Measurements from ENCODE around the gene FUNDC2.

The FUNDC2 gene

GRCh38 chrX:155071694-155072280 is 45.1 kb downstream of the FUNDC2 start:
- Mint-ChIP-seq H3K4me3 (peak overlapping the region; percentile 83), H3K9me3 (no peaks in the 10 kb centered on the region), H3K4me1 (peaks cover 41% of the 10 kb centered on the region), H3K27ac (peak overlapping the region; percentile 86), H3K36me3 (peaks cover 55% of the 10 kb centered on the region)
- ATAC-seq (no peak), DNase-seq (ENCODE audit: low spot score in 2 of 2) (no peak)

- no peak overlapping the region for H3K4me3 Mint-ChIP-seq
- no peak overlapping the region for H3K27ac Mint-ChIP-seq
- ATAC-seq (peak; percentile 51), DNase-seq (ENCODE audit: low spot score in 2 of 2) (peak in 1 of 2 donors; percentile 14)
- peaks cover 5% of the 10 kb centered on the region for H3K4me1 Mint-ChIP-seq
- no peaks in the 10 kb centered on the region for H3K9me3 Mint-ChIP-seq
- H3K36me3 Mint-ChIP-seq = peaks cover 53% of the 10 kb centered on the region
Measured at GRCh38 chrX:155086202-155086840, 59.7 kb downstream of the FUNDC2 start.

GRCh38 chrX:155086961-155087735 is 60.5 kb downstream of the FUNDC2 start:
- Mint-ChIP-seq H3K27ac (no peak overlapping the region), H3K9me3 (no peaks in the 10 kb centered on the region), H3K4me1 (peaks cover 5% of the 10 kb centered on the region), H3K36me3 (peaks cover 57% of the 10 kb centered on the region), H3K4me3 (no peak overlapping the region)
- ATAC-seq (no peak), DNase-seq (ENCODE audit: low spot score in 2 of 2) (no peak)

- Mint-ChIP-seq H3K4me1 (peaks cover under 1% of the 10 kb centered on the region), H3K4me3 (no peak overlapping the region), H3K9me3 (no peaks in the 10 kb centered on the region), H3K27ac (no peak overlapping the region), H3K36me3 (peaks cover 73% of the 10 kb centered on the region)
- no peak for ATAC-seq
- DNase-seq (ENCODE audit: low spot score in 2 of 2) = no peak
Measured at GRCh38 chrX:155094468-155095061, 67.9 kb downstream of the FUNDC2 start.

- DNase-seq (ENCODE audit: low spot score in 2 of 2) (no peak), ATAC-seq (no peak)
- no peak overlapping the region for H3K27ac Mint-ChIP-seq
- H3K4me3 Mint-ChIP-seq = no peak overlapping the region
- H3K36me3 Mint-ChIP-seq = peaks cover 54% of the 10 kb centered on the region
- no peaks in the 10 kb centered on the region for H3K9me3 Mint-ChIP-seq
- H3K4me1 Mint-ChIP-seq = peaks cover 6% of the 10 kb centered on the region
Measured at GRCh38 chrX:155105919-155106318, 79.3 kb downstream of the FUNDC2 start.

- ATAC-seq (peak; percentile 54), DNase-seq (ENCODE audit: low spot score in 2 of 2) (no peak)
- Mint-ChIP-seq H3K4me1 (peaks cover 6% of the 10 kb centered on the region), H3K4me3 (no peak overlapping the region), H3K36me3 (peaks cover 57% of the 10 kb centered on the region), H3K9me3 (no peaks in the 10 kb centered on the region), H3K27ac (no peak overlapping the region)
Measured at GRCh38 chrX:155108427-155108826, 81.8 kb downstream of the FUNDC2 start.
